HEK293 (cell line): ENCODE measurements around the gene SOCS4.

Experiments used
- CTCF ChIA-PET: fragments of 350-600 bp; formaldehyde crosslinking; extraction: SDS; loops from one replicate; lab custom pipeline; 2021; ENCODE audit warnings: antibody characterized with exemption; lab: Yijun Ruan, JAX
- POLR2A ChIA-PET: fragments of 300-600 bp; formaldehyde crosslinking; extraction: SDS; loops from one replicate; lab custom pipeline; 2020; ENCODE audit warnings: antibody characterized with exemption, inconsistent platforms; lab: Yijun Ruan, JAX
- H3K27ac ChIP-seq: fragments of 200-500 bp; sonication (Bioruptor generic); 2 replicates; pipeline ENCODE4 v1.5.1; 2014; ENCODE audit warnings: low read depth, low read length, control low read depth, inconsistent platforms; ENCODE audit errors: extremely low read depth
- H3K36me3 ChIP-seq, 2 experiments: fragments of 200-500 bp in 1 of 2; sonication (Bioruptor generic) in 1 of 2; 1 replicate in 1 of 2; 2 replicates in 1 of 2; pipeline ENCODE4 v1.5.1; 2014 to 2017; ENCODE audit warnings: inconsistent platforms in 2 of 2, low read length in 2 of 2; ENCODE audit not compliant: control insufficient read depth in 2 of 2, insufficient read depth in 1 of 2
- H3K4me1 ChIP-seq: fragments of 200-500 bp; sonication (Bioruptor generic); 2 replicates; pipeline ENCODE4 v1.5.1; 2014; ENCODE audit warnings: mild to moderate bottlenecking, low read length, inconsistent platforms; ENCODE audit not compliant: control insufficient read depth, insufficient read depth
- H3K4me3 ChIP-seq: 2 replicates; pipeline ENCODE4 v1.5.1; 2011; ENCODE audit warnings: low read depth, mild to moderate bottlenecking, control low read depth, low read length, moderate library complexity
- H3K9me3 ChIP-seq: fragments of 200-500 bp; sonication (Bioruptor generic); 2 replicates; pipeline ENCODE4 v1.5.1; 2014; ENCODE audit warnings: low read depth, low read length, inconsistent platforms; ENCODE audit not compliant: control insufficient read depth, insufficient read depth
- FEZF1 ChIP-seq: fragments of 450-650 bp; formaldehyde crosslinking; IDR thresholded peaks from 2 replicates; pipeline ENCODE4 v1.5.1; 2016; ENCODE audit warnings: missing biosample characterization, missing genetic modification characterization
- GFI1B ChIP-seq: fragments of 450-650 bp; formaldehyde crosslinking; IDR thresholded peaks from 2 replicates; pipeline ENCODE4 v1.5.1; 2016; ENCODE audit warnings: missing biosample characterization, missing genetic modification characterization
- KLF1 ChIP-seq: fragments of 450-650 bp; formaldehyde crosslinking; IDR thresholded peaks from 2 replicates; pipeline ENCODE4 v1.5.1; 2016; ENCODE audit warnings: missing biosample characterization, missing genetic modification characterization
- OVOL3 ChIP-seq: fragments of 450-650 bp; formaldehyde crosslinking; IDR thresholded peaks from 2 replicates; pipeline ENCODE4 v1.5.1; 2016; ENCODE audit warnings: missing biosample characterization, missing genetic modification characterization
- SP7 ChIP-seq: fragments of 450-650 bp; formaldehyde crosslinking; IDR thresholded peaks from 2 replicates; pipeline ENCODE4 v1.5.1; 2016; ENCODE audit warnings: missing biosample characterization, missing genetic modification characterization
- WT1 ChIP-seq: fragments of 450-650 bp; formaldehyde crosslinking; IDR thresholded peaks from 2 replicates; pipeline ENCODE4 v1.5.1; 2016; ENCODE audit warnings: missing biosample characterization, missing genetic modification characterization
- YY1 ChIP-seq: fragments of 450-650 bp; formaldehyde crosslinking; IDR thresholded peaks from 2 replicates; pipeline ENCODE4 v1.5.1; 2018; ENCODE audit warnings: missing biosample characterization, missing genetic modification characterization
- ZBTB7A ChIP-seq: fragments of 450-650 bp; formaldehyde crosslinking; IDR thresholded peaks from 2 replicates; pipeline ENCODE4 v1.5.1; 2016; ENCODE audit warnings: low read depth, missing biosample characterization, missing genetic modification characterization
- ZFHX2 ChIP-seq: fragments of 450-650 bp; formaldehyde crosslinking; conservative IDR thresholded peaks from 2 replicates; pipeline ENCODE4 v1.5.1; 2016; ENCODE audit warnings: missing biosample characterization, missing genetic modification characterization
- ZNF114 ChIP-seq: fragments of 450-650 bp; formaldehyde crosslinking; IDR thresholded peaks from 2 replicates; pipeline ENCODE4 v1.5.0; 2017; ENCODE audit warnings: missing biosample characterization, missing genetic modification characterization
- ZNF16 ChIP-seq: fragments of 450-650 bp; formaldehyde crosslinking; IDR thresholded peaks from 2 replicates; pipeline ENCODE4 v1.5.1; 2016; ENCODE audit warnings: low read depth, missing biosample characterization, missing genetic modification characterization
- ZNF239 ChIP-seq: fragments of 450-650 bp; formaldehyde crosslinking; IDR thresholded peaks from 2 replicates; pipeline ENCODE4 v1.5.1; 2016; ENCODE audit warnings: missing biosample characterization, missing genetic modification characterization
- ZNF248 ChIP-seq: fragments of 450-650 bp; formaldehyde crosslinking; IDR thresholded peaks from 2 replicates; pipeline ENCODE4 v1.5.1; 2017; ENCODE audit warnings: missing biosample characterization, missing genetic modification characterization
- ZNF311 ChIP-seq: fragments of 450-650 bp; formaldehyde crosslinking; IDR thresholded peaks from 2 replicates; pipeline ENCODE4 v1.5.1; 2017; ENCODE audit warnings: missing biosample characterization, missing genetic modification characterization, borderline replicate concordance
- ZNF558 ChIP-seq: fragments of 450-650 bp; formaldehyde crosslinking; IDR thresholded peaks from 2 replicates; pipeline ENCODE4 v1.5.1; 2016; ENCODE audit warnings: missing biosample characterization, missing genetic modification characterization
- ZNF623 ChIP-seq: fragments of 450-650 bp; formaldehyde crosslinking; IDR thresholded peaks from 2 replicates; pipeline ENCODE4 v1.5.1; 2016; ENCODE audit warnings: missing biosample characterization, missing genetic modification characterization
- ZNF624 ChIP-seq: fragments of 450-650 bp; formaldehyde crosslinking; IDR thresholded peaks from 2 replicates; pipeline ENCODE4 v1.5.1; 2017; ENCODE audit warnings: missing biosample characterization, missing genetic modification characterization
- ZNF629 ChIP-seq: fragments of 450-650 bp; formaldehyde crosslinking; IDR thresholded peaks from 2 replicates; pipeline ENCODE4 v1.5.1; 2017; ENCODE audit warnings: missing biosample characterization, missing genetic modification characterization
- ZXDB ChIP-seq: fragments of 450-650 bp; formaldehyde crosslinking; IDR thresholded peaks from 2 replicates; pipeline ENCODE4 v1.5.1; 2016; ENCODE audit warnings: missing biosample characterization, missing genetic modification characterization
- TF ChIP-seq, protein P1 (sequence below): fragments of 450-650 bp; formaldehyde crosslinking; IDR thresholded peaks from 2 replicates; pipeline ENCODE4 v1.5.1; 2017; ENCODE audit warnings: missing biosample characterization, missing genetic modification characterization
- TF ChIP-seq, protein P2 (sequence below): fragments of 450-650 bp; formaldehyde crosslinking; IDR thresholded peaks from 2 replicates; pipeline ENCODE4 v1.5.1; 2016; ENCODE audit warnings: missing biosample characterization, missing genetic modification characterization, borderline replicate concordance
- TF ChIP-seq, protein P3 (sequence below): fragments of 450-650 bp; formaldehyde crosslinking; IDR thresholded peaks from 2 replicates; pipeline ENCODE4 v1.5.1; 2016; ENCODE audit warnings: missing biosample characterization, missing genetic modification characterization
- TF ChIP-seq, protein P4 (sequence below): fragments of 450-650 bp; formaldehyde crosslinking; IDR thresholded peaks from 2 replicates; pipeline ENCODE4 v1.5.1; 2017; ENCODE audit warnings: missing biosample characterization, mild to moderate bottlenecking, missing genetic modification characterization, moderate library complexity
- TF ChIP-seq, protein P5 (sequence below): fragments of 450-650 bp; formaldehyde crosslinking; IDR thresholded peaks from 2 replicates; pipeline ENCODE4 v1.5.1; 2016; ENCODE audit warnings: missing biosample characterization, missing genetic modification characterization

Gene SOCS4

DNA sequence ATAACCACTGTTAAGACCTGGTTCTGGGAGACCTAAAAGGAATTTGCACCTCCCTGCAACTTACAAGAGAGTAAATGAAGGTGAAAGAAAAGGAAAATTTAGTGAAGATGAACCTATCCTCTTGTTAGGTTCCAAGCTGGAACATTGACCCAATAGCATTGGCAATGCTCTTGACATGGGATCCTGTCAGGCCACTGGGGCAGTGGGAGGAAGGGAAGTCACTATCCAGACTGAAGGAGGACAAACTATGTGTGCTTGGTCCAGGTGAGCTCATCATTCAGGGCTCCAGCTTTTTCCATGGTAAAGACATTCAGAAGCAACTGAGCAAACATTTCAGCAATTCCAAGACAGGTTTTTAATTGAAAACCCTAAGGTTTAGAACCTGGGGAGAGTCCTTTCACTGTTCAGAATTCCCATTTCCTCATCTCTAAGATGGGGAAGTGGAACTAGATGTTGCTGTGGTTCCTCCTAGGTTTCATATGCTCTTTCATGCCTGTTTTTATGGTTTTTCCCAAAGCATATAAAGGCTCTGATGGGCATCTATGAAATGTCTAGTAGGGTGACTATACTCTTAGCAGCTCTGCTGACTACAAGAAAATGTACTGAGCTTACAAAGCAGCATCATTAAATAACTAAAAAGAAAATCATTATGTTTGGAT is 57.5 kb downstream of the SOCS4 start:
- Histone ChIP-seq H3K36me3 (no peaks in the 10 kb centered on the region), H3K9me3 (no peaks in the 10 kb centered on the region), H3K4me3 (no peak overlapping the region), H3K4me1 (no peaks in the 10 kb centered on the region), H3K27ac (no peak overlapping the region)
- POLR2A ChIA-PET, result no interaction called here
- CTCF ChIA-PET, result interaction anchor here (0.6 to 1.1 kb wide), 2 partner anchors 34 to 70 kb away, joined by 3 to 5 read pairs; no protein-coding TSS in a partner anchor
- TF ChIP-seq ZNF311 (tag by site-specific recombination) (no peak), SP7 (tag by site-specific recombination) (no peak), ZNF623 (no peak), ZNF16 (tag by site-specific recombination) (no peak)
- TF ChIP-seq, protein P1, sequence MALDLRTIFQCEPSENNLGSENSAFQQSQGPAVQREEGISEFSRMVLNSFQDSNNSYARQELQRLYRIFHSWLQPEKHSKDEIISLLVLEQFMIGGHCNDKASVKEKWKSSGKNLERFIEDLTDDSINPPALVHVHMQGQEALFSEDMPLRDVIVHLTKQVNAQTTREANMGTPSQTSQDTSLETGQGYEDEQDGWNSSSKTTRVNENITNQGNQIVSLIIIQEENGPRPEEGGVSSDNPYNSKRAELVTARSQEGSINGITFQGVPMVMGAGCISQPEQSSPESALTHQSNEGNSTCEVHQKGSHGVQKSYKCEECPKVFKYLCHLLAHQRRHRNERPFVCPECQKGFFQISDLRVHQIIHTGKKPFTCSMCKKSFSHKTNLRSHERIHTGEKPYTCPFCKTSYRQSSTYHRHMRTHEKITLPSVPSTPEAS (tag by site-specific recombination), result no peak
- TF ChIP-seq, protein P2, sequence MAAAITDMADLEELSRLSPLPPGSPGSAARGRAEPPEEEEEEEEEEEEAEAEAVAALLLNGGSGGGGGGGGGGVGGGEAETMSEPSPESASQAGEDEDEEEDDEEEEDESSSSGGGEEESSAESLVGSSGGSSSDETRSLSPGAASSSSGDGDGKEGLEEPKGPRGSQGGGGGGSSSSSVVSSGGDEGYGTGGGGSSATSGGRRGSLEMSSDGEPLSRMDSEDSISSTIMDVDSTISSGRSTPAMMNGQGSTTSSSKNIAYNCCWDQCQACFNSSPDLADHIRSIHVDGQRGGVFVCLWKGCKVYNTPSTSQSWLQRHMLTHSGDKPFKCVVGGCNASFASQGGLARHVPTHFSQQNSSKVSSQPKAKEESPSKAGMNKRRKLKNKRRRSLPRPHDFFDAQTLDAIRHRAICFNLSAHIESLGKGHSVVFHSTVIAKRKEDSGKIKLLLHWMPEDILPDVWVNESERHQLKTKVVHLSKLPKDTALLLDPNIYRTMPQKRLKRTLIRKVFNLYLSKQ (tag by site-specific recombination), result no peak

DNA sequence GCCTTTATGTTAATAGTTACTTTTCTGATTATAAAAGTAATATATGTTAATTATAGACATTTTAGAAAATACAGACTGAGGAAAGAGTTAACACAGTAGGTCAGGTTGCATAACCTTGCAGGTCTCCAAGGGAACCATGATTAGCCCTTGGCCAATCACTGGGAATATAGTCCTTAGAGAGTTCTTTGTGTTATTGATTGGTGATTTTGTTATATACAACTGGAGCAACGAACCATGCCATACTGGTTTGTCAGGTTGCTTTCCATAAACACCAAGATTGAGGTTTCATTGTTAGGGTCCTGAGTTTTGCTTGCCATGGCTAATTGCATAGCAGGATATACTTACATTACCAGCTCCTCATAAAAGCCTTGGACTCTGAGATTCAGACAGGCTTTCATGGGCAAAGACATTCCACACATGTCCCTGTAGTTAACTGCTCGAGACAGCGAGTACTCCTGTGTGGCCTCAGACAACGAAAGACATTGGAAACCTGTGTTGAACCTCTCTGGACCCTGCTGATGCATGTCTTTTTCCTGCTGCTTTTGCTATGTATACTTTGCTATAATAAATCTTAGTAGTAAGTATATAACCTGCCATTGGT is 58.1 kb downstream of the SOCS4 start:
- no peaks in the 10 kb centered on the region for H3K9me3 ChIP-seq
- ChIA-PET POLR2A (no interaction called here), CTCF (interaction anchor here (0.6 kb wide), 1 partner anchor 71 kb away, joined by 5 read pairs; no protein-coding TSS in a partner anchor)
- no peaks in the 10 kb centered on the region for H3K4me1 ChIP-seq
- TF ChIP-seq GFI1B (tag by site-specific recombination), result no peak
- no peak for TF ChIP-seq OVOL3
- TF ChIP-seq YY1, result no peak
- no peak for TF ChIP-seq ZNF248 (tag by site-specific recombination)
- TF ChIP-seq ZFHX2 (tag by site-specific recombination), result no peak
- TF ChIP-seq ZXDB (tag by site-specific recombination), result no peak
- TF ChIP-seq ZNF624 (tag by site-specific recombination), result no peak
- TF ChIP-seq FEZF1, result no peak
- no peak for TF ChIP-seq WT1 (tag by site-specific recombination)
- TF ChIP-seq, protein P3, sequence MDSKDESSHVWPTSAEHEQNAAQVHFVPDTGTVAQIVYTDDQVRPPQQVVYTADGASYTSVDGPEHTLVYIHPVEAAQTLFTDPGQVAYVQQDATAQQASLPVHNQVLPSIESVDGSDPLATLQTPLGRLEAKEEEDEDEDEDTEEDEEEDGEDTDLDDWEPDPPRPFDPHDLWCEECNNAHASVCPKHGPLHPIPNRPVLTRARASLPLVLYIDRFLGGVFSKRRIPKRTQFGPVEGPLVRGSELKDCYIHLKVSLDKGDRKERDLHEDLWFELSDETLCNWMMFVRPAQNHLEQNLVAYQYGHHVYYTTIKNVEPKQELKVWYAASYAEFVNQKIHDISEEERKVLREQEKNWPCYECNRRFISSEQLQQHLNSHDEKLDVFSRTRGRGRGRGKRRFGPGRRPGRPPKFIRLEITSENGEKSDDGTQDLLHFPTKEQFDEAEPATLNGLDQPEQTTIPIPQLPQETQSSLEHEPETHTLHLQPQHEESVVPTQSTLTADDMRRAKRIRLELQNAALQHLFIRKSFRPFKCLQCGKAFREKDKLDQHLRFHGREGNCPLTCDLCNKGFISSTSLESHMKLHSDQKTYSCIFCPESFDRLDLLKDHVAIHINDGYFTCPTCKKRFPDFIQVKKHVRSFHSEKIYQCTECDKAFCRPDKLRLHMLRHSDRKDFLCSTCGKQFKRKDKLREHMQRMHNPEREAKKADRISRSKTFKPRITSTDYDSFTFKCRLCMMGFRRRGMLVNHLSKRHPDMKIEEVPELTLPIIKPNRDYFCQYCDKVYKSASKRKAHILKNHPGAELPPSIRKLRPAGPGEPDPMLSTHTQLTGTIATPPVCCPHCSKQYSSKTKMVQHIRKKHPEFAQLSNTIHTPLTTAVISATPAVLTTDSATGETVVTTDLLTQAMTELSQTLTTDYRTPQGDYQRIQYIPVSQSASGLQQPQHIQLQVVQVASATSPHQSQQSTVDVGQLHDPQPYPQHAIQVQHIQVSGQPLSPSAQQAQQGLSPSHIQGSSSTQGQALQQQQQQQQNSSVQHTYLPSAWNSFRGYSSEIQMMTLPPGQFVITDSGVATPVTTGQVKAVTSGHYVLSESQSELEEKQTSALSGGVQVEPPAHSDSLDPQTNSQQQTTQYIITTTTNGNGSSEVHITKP, result no peak
- TF ChIP-seq KLF1, result no peak
- no peak for TF ChIP-seq ZNF629
- TF ChIP-seq ZNF114 (tag by site-specific recombination), result no peak
- no peak for TF ChIP-seq ZNF558 (tag by site-specific recombination)
- TF ChIP-seq ZNF239, result no peak
- no peak for TF ChIP-seq ZBTB7A
- TF ChIP-seq, protein P4, sequence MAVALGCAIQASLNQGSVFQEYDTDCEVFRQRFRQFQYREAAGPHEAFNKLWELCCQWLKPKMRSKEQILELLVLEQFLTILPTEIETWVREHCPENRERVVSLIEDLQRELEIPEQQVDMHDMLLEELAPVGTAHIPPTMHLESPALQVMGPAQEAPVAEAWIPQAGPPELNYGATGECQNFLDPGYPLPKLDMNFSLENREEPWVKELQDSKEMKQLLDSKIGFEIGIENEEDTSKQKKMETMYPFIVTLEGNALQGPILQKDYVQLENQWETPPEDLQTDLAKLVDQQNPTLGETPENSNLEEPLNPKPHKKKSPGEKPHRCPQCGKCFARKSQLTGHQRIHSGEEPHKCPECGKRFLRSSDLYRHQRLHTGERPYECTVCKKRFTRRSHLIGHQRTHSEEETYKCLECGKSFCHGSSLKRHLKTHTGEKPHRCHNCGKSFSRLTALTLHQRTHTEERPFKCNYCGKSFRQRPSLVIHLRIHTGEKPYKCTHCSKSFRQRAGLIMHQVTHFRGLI (tag by site-specific recombination), result no peak
- TF ChIP-seq ZNF311 (tag by site-specific recombination), result no peak
- TF ChIP-seq, protein P5, sequence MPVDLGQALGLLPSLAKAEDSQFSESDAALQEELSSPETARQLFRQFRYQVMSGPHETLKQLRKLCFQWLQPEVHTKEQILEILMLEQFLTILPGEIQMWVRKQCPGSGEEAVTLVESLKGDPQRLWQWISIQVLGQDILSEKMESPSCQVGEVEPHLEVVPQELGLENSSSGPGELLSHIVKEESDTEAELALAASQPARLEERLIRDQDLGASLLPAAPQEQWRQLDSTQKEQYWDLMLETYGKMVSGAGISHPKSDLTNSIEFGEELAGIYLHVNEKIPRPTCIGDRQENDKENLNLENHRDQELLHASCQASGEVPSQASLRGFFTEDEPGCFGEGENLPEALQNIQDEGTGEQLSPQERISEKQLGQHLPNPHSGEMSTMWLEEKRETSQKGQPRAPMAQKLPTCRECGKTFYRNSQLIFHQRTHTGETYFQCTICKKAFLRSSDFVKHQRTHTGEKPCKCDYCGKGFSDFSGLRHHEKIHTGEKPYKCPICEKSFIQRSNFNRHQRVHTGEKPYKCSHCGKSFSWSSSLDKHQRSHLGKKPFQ (tag by site-specific recombination), result no peak
- no peaks in the 10 kb centered on the region for H3K36me3 ChIP-seq
- H3K4me3 ChIP-seq, result no peak overlapping the region
- no peak overlapping the region for H3K27ac ChIP-seq
